ENCODE measurements around the gene CTNND1.

- TF ChIP-seq HNRNPL (IDR thresholded peaks at IDR 0.05; ENCODE audit: low read depth, low read length) (no peak), ZNF174 (CRISPR knock-in tag; IDR thresholded peaks at IDR 0.05) (no peak), SIN3A (IDR thresholded peaks at IDR 0.05; ENCODE audit: borderline replicate concordance in 2 of 2, control insufficient read depth in 1 of 2, low read depth in 2 of 2, low read length in 2 of 2) (no peak), CTCF (IDR thresholded peaks at IDR 0.05 in 2 of 3, conservative IDR thresholded peaks at IDR 0.05 in 1 of 3; ENCODE audit: insufficient read depth in 2 of 3, low read depth in 1 of 3, low read length in 3 of 3) (no peak), SMARCA4 (IDR thresholded peaks at IDR 0.05) (no peak), CBX1 (IDR thresholded peaks at IDR 0.05; ENCODE audit: low read depth) (no peak), JUNB (CRISPR knock-in tag; conservative IDR thresholded peaks at IDR 0.05) (no peak), ZNF23 (CRISPR knock-in tag; IDR thresholded peaks at IDR 0.05) (no peak)
Measured at GRCh38 chr11:57746920-57747319, 14.7 kb upstream of the CTNND1 start.

All from K562 (cell line).